Neural progenitor cell (in vitro differentiated cells): ENCODE results near the gene SLC6A9. TPM values are rescaled to one million over a fixed set of nuclear protein-coding genes. Genes with fewer than 3 reads are reported as not detected.

ENCODE experiments used
- DNase-seq: peaks from one replicate; pipeline ENCODE4 v3.0.0-alpha.2; 2016; ENCODE audit warnings: low spot score
- H2AFZ ChIP-seq: fragments of 200-600 bp; sonication (generic); replicated peaks from 2 replicates; pipeline ENCODE4 v1.6.1; 2016; ENCODE audit warnings: antibody characterized with exemption
- H3F3A ChIP-seq: fragments of 200-600 bp; sonication (generic); 2 replicates; pipeline ENCODE4 v1.6.1; 2016; ENCODE audit warnings: antibody characterized with exemption, low read depth
- H3K27ac ChIP-seq: fragments of 200-600 bp; sonication (generic); 2 replicates; pipeline ENCODE4 v1.5.1; 2016; ENCODE audit warnings: mild to moderate bottlenecking
- H3K27me3 ChIP-seq: fragments of 200-600 bp; sonication (generic); 2 replicates; pipeline ENCODE4 v1.6.1; 2016; ENCODE audit warnings: mild to moderate bottlenecking, moderate library complexity
- H3K36me3 ChIP-seq: fragments of 200-600 bp; sonication (generic); 2 replicates; pipeline ENCODE4 v1.5.1; 2016
- H3K4me1 ChIP-seq: fragments of 200-600 bp; sonication (generic); 2 replicates; pipeline ENCODE4 v1.6.1; 2016; ENCODE audit warnings: mixed run types
- H3K4me2 ChIP-seq: fragments of 200-600 bp; sonication (generic); 2 replicates; pipeline ENCODE4 v1.6.1; 2016
- H3K4me3 ChIP-seq: fragments of 200-600 bp; sonication (generic); 2 replicates; pipeline ENCODE4 v1.5.1; 2016
- H3K79me2 ChIP-seq: fragments of 200-600 bp; sonication (generic); 2 replicates; pipeline ENCODE4 v1.6.1; 2016; ENCODE audit warnings: low read depth
- H3K9ac ChIP-seq: fragments of 200-600 bp; sonication (generic); 2 replicates; pipeline ENCODE4 v1.6.1; 2016
- H3K9me3 ChIP-seq: fragments of 200-600 bp; sonication (generic); 2 replicates; pipeline ENCODE4 v1.5.1; 2016; ENCODE audit warnings: low read depth
- H4K20me1 ChIP-seq: fragments of 200-600 bp; sonication (generic); 2 replicates; pipeline ENCODE4 v1.6.1; 2016; ENCODE audit warnings: low read depth
- H3K27ac Mint-ChIP-seq: 3 replicates; pipeline ENCODE4 v1.8.0; 2021; ENCODE audit warnings: mixed read lengths
- H3K27me3 Mint-ChIP-seq: 2 replicates; pipeline ENCODE4 v1.8.0; 2022; ENCODE audit warnings: low read depth, mild to moderate bottlenecking, inconsistent platforms, moderate library complexity, mixed read lengths; ENCODE audit not compliant: insufficient read depth
- H3K36me3 Mint-ChIP-seq: 3 replicates; pipeline ENCODE4 v1.8.0; 2021; ENCODE audit warnings: mixed read lengths
- H3K4me1 Mint-ChIP-seq: 3 replicates; pipeline ENCODE4 v1.8.0; 2021; ENCODE audit warnings: mixed read lengths
- H3K4me3 Mint-ChIP-seq: 3 replicates; pipeline ENCODE4 v1.8.0; 2021; ENCODE audit warnings: mild to moderate bottlenecking, moderate library complexity, mixed read lengths
- H3K9me3 Mint-ChIP-seq: 3 replicates; pipeline ENCODE4 v1.8.0; 2020; ENCODE audit warnings: mixed read lengths
- CTCF ChIP-seq: fragments of 200-600 bp; sonication (generic); IDR thresholded peaks from 2 replicates; pipeline ENCODE4 v1.5.1; 2017; ENCODE audit warnings: antibody characterized with exemption, mild to moderate bottlenecking
- EZH2 ChIP-seq: fragments of 200-600 bp; sonication (generic); IDR thresholded peaks from 2 replicates; pipeline ENCODE4 v1.6.1; 2017; ENCODE audit warnings: antibody characterized with exemption, mild to moderate bottlenecking, moderate library complexity
- EZH2phosphoT487 ChIP-seq: fragments of 200-600 bp; sonication (generic); IDR thresholded peaks from 2 replicates; pipeline ENCODE4 v1.6.1; 2017; ENCODE audit warnings: antibody characterized with exemption
- total RNA-seq: library from RNA; depleted of rRNA; stranded (reverse); fragments of >200 nt; gene quantifications from 2 replicates; pipeline ENCODE4 v1.2.3, GENCODE V29; 2015; ENCODE audit warnings: low replicate concordance

SLC6A9 gene
- total RNA-seq, 1 donor from 2014 or later: 1.4 TPM

GRCh38 chr1:43993206-43993914, 37.9 kb downstream of the SLC6A9 start:
- Mint-ChIP-seq H3K4me3 (peak overlapping the region; percentile 63), H3K4me1 (peaks cover 34% of the 10 kb centered on the region), H3K27me3 (peaks cover 4% of the 10 kb centered on the region), H3K36me3 (no peaks in the 10 kb centered on the region), H3K27ac (no peak overlapping the region), H3K9me3 (no peaks in the 10 kb centered on the region)
- Histone ChIP-seq H3K27ac (no peak overlapping the region), H3K36me3 (no peaks in the 10 kb centered on the region), H3K27me3 (no peaks in the 10 kb centered on the region), H3K4me3 (no peak overlapping the region), H3K4me2 (no peak overlapping the region), H3F3A (peaks cover 32% of the 10 kb centered on the region), H3K9me3 (no peaks in the 10 kb centered on the region), H4K20me1 (peaks cover 27% of the 10 kb centered on the region), H3K4me1 (peaks cover 10% of the 10 kb centered on the region), H2AFZ (no peak overlapping the region), H3K79me2 (no peaks in the 10 kb centered on the region), H3K9ac (no peak overlapping the region)
- no peak for DNase-seq
- no peak for TF ChIP-seq EZH2phosphoT487
- TF ChIP-seq CTCF: no peak
- no peak for TF ChIP-seq EZH2

- Histone ChIP-seq H3K79me2 (no peaks in the 10 kb centered on the region), H3K9me3 (no peaks in the 10 kb centered on the region), H3K27me3 (no peaks in the 10 kb centered on the region), H3K4me2 (peak overlapping the region; percentile 80), H3F3A (peaks cover 32% of the 10 kb centered on the region), H3K9ac (no peak overlapping the region), H3K4me1 (peaks cover 10% of the 10 kb centered on the region), H3K4me3 (peak overlapping the region; percentile 58), H3K36me3 (no peaks in the 10 kb centered on the region), H3K27ac (no peak overlapping the region), H4K20me1 (peaks cover 27% of the 10 kb centered on the region), H2AFZ (peak overlapping the region; percentile 60)
- H3K27me3 Mint-ChIP-seq: peaks cover 4% of the 10 kb centered on the region
- no peaks in the 10 kb centered on the region for H3K36me3 Mint-ChIP-seq
- no peaks in the 10 kb centered on the region for H3K9me3 Mint-ChIP-seq
- peak overlapping the region; percentile 90 for H3K4me3 Mint-ChIP-seq
- TF ChIP-seq EZH2: no peak
- TF ChIP-seq EZH2phosphoT487: no peak
- TF ChIP-seq CTCF: no peak
- H3K27ac Mint-ChIP-seq: no peak overlapping the region
- no peak for DNase-seq
- H3K4me1 Mint-ChIP-seq: peaks cover 24% of the 10 kb centered on the region
Measured at GRCh38 chr1:43992232-43992995, 38.8 kb downstream of the SLC6A9 start.

GRCh38 chr1:43991476-43992231, 39.6 kb downstream of the SLC6A9 start, which contains the start of gene CCDC24:
CCDC24 (plus strand) TSS chr1:43991599; CDS start chr1:43991879, 280 bp downstream.
- Mint-ChIP-seq H3K9me3 (no peaks in the 10 kb centered on the region), H3K4me3 (peak within 1 kb of the TSS; percentile 90), H3K27me3 (peaks cover 4% of the 10 kb centered on the region), H3K27ac (no peak within 1 kb of the TSS), H3K4me1 (peaks cover 17% of the 10 kb centered on the region), H3K36me3 (no peaks in the 10 kb centered on the region)
- H3K27ac ChIP-seq: no peak within 1 kb of the TSS
- H3K4me3 ChIP-seq: peak within 1 kb of the TSS; percentile 58
- no peaks in the 10 kb centered on the region for H3K36me3 ChIP-seq
- no peaks in the 10 kb centered on the region for H3K9me3 ChIP-seq
- H4K20me1 ChIP-seq: peaks cover 21% of the 10 kb centered on the region
- H3K4me1 ChIP-seq: peaks cover 9% of the 10 kb centered on the region
- H3K79me2 ChIP-seq: no peaks in the 10 kb centered on the region
- H3K9ac ChIP-seq: no peak within 1 kb of the TSS
- H3K27me3 ChIP-seq: no peaks in the 10 kb centered on the region
- peak within 1 kb of the TSS; percentile 60 for H2AFZ ChIP-seq
- peaks cover 29% of the 10 kb centered on the region for H3F3A ChIP-seq
- H3K4me2 ChIP-seq: peak within 1 kb of the TSS; percentile 80
- TF ChIP-seq CTCF (no peak), EZH2phosphoT487 (no peak), EZH2 (no peak)
- DNase-seq: peak; percentile 86
